Stromal cell of bone marrow (primary cell): ENCODE results near the gene ZCCHC14.
"Not testable (repeated sequence)": the region's sequence is repeated elsewhere in the genome, so short reads cannot be mapped to it uniquely, and the experiment has no call there.

Experiments
- DNase-seq: peaks from one replicate; pipeline ENCODE4 v3.0.0-alpha.2; 2012; ENCODE audit warnings: low read depth

Gene ZCCHC14

DNA sequence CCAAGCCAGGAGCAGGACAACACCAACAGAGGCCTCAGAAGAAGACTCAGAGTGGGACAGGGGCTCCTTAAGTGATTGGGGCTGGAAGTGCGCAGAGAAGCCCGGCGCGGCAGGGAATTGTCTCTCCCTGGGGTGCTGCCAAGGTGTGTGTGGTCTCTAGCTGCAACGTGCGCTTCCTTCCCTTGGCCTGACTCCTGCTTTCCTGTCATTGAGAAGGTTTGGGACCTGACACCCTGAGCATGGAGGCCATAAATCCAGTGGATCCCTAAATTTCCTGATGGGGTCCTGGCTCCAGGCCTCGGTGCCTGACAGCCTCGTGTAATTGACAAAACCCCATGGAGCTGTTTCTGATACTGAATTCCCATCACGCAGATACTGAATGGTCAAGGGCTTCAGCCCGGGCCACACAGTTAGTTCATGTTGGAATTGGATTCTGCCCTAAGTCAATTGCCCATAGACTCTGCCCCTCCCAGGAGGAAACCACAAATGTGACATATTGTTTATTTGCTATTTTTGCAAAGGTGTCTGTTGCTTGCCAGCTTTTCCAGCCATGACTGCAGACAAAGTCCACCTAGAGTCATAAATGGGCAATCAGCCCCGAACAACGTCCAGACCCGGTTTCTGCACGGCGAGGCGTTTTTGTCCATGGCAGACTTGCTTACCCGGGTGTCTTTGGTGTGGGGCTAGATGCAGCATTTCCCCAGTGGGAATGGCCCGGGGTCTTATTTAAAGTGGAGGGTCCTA is 4.4 kb upstream of the ZCCHC14 start:
- DNase-seq, result not testable (repeated sequence)

DNA sequence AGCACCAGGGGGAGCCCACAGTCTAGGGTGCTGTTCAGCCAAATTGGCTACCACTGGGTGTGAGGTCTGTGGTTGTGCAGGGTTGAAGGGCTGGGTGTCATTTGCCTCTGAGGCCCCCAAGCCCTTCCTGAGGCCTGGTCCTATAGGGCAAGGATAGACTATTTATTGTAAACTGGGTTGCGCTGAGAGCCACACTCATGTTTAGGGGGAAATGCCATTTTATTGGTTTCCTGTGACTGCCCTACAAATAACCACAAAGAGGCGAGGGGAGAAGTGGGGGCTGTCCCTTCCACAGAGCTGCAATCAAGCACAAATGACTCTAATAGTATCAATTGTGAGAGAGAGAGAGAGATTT is 3.6 kb upstream of the ZCCHC14 start:
- DNase-seq, result no peak

DNA sequence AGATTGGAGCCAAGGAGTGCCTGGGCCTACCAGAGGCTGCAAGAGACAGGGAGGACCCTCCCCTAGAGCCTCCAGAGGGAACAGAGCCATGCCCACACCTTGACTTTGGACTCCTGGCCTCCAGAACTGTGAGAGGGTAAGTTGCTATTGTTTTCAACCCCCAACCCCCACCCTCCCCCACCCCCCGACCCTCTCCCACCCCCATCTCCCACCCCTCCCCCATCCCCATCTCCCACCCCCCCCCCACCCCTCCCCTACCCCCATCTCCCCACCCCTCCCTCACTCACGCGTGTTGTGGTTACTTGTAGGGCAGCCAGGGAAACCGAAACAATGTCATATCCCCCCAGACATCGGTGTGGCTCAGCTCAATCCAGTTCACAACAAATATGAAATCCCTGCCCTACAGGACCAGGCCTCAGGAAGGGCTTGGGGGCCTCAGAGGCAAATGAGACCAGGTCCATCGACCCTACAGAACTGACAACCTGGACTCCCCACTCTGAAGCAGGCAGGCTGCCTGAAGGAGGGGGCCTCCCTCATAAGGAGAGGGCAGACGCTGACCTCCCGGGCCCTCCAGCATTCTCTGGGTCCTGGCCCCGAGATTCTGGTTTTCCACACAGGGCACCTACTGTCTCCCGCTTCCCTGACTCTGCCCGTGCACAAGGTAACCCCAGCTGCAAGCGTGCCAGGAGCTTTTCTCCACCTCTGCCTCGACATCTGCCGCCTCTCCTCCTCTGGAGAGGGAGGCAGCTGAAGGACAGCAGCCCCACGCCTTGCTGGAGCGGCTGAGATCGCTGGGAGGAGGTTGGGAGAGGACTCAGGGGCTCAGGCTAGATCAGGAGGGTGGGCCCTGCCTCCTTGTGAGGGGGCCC is 3.0 kb upstream of the ZCCHC14 start:
- no peak for DNase-seq

DNA sequence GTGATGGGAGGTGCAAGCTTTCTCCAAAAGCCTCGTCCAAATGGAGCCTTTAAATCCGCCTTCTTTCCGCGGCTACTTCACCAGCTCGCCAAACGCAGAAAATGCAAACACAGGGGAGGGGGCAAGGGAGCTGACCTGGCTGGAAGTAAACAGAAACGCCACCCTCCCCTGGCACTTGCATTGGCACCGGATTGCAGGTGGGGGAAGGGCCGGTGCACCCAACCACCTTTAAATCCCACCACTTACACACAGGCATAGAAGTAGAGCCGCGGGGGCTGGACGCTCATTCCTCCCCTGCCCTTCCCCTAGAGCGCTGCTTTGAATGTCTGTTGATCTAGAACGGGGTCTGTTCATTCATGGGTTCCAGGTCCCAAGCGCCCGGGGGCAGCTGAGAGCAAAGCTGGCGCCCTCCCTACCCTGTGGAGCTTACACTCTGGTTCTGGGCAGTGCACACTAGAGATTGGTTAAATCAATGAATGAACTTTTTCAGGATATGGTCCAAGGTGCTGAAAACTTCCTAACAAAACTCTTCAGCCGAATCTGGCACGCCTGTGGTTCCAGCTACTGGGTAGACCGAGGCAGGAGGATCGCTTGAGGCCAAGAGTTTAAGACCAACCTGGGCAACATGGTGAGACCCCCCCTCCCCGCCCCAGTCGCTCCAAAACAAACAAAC is 920 bp upstream of the ZCCHC14 start:
- DNase-seq, result no peak

DNA sequence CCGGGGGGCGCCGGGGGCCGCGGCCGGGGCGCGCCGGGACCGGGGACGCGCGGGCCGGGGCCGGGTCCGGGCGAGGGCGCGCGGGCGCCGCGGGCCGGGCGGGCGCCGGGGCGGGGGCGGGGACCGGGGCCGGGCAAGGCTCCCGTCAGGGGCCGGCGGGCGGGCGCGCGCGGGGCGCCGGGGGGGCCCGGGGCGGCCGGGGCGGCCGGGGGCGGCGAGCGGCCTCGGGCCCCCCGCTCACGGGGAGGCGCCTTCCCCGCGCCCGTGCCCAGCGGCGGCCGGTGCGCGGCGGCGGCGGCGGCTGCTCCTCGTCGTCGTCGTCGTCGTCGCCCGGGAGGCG is 563 bp downstream of the ZCCHC14 start:
- no peak for DNase-seq

DNA sequence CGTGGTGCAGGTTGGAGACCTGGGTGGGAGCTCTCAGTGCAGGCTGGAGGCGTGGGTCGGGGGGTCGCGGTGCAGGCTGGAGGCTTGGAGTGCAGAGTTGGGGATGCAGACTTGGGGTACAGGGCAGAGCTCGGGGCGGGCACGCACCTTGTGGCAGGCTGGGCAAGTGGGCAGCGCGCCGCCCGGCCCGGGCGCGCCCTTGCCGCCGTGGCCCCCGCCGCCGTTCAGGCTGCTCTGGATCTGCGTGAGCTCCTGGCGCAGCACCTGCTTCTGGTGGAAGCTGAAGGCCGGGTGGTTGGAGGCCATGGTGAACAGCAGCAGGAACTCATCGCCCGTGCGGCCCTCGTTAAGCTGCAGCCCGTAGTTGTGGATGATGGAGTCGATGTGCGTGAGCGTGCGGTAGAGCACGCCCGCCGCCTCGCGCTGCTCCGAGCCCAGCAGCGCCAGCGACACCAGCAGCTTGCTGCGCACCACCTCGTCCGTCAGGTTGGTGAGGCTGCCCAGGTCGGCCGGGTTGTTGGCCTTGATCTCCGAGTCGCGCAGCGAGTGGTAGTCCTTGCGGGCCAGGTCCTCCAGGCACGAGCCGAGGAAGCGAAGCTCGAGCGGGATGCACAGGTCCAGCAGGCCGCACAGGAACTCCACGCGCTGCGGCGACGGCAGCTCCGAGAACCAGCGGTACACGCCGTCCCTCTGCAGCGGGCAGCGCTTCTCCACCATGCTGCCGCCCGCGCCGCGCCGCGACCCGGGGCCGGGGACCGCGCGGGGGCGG is 1.1 kb downstream of the ZCCHC14 start:
- no peak for DNase-seq

DNA sequence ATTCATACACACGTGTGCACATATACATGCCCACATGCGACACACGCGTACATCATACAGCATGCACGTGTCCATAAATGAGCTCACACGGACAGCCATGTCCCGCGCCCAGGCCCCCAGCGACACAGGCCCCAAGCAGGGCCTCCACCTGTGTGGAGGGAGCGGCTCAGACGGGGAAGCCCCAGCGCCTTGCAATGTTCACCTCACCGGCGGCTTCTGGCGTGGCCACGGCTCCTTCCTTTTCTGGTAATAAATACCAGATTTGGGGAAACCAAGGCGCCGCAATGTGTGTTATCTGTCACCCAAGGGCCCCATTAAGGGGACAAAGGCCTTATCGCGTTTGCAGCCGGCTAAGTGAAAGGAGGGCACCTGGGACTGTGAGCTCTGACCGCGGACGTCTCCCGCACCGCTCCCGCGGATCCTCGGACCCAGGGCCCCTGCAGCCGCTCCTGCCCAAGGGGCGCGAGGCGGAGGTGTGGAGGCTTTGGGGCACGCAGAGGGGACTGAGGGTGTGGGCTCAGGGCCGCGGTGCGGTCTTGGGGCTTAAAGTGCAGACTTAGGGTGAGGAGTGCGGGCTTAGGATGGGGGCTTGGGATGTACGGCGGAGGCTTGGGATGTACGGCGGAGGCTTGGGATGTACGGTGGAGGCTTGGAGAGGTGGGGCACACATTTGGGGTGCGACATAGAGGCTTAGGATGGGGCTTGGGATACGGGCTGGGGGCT is 1.9 kb downstream of the ZCCHC14 start:
- not testable (repeated sequence) for DNase-seq

DNA sequence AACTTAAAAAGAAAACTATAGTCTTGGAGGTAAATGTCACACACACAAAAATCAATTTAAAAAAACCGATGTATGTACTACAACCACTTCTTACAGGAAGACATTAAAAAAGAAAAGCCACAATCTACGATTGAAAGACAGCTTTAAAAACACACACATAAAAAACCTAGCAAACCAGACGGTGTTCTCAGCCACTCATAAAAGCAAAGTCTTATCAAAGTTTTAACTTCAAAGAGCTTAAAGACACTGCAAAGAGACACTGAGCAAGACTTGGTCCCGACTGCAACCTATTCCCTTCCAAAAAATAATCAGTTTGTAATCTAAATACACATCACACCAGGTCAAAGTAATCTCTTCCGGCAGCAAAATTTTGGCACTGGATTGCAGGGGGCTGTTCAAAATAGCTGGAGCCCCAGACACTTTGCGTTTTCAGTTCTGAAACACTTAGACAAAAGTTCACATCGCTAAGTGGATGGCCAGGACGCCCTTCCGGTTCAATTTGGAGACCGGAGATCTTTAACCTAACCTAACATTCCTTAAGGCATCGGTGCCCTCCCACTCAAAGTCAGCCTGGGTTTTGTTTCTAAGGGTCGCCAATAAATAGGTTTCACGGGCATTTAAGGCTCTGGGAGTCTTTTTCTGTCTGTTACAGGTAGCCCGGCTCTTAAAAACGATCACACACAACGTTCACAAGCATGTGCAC is 2.6 kb downstream of the ZCCHC14 start:
- no peak for DNase-seq

DNA sequence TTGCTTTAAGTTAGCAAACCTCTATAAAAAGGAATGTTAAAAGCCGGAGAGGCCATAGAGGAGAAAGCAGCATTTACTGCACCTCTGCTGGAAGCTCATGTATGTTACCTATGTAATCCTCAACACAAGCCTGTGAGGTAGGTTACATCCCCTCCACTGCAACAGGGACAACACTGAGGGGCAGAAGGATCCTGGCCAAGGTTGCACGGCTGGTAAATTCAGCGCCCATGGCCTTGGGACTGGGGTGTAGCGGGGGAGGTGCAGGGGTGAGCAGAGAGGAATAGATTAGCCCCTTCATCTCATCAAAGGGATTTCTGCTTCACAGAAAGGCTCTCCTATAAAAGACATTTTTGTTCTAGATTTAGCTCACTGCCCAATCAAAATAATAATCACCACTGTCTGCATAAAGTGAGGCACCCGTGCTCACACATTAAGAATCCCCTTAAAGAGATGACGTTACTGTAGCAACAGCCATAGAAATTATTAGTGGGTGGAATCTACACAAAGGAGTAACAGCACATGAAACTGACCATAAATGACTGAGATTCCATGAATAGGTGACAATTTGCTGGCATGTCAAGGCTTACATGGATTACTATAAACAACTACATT is 3.3 kb downstream of the ZCCHC14 start:
- no peak for DNase-seq

DNA sequence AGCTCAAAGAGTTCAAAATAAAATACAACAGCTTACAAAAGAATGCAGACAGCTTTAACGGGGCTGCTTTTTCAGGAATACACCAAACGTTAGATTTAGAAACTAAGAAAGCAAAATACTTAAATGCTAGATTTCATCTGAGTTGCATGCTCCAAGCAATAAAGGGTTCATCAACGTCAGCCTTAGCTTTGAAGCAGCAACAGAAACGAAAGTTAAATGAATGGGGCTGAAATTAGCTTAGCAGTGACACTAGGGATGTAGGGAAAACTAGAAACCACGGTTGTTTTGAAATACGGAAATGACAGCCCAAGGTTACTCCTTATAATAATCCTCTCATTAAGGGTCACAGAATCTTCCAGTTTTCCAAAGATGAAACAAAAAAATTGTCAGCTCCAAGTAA is 3.9 kb downstream of the ZCCHC14 start:
- DNase-seq, result not testable (repeated sequence)

DNA sequence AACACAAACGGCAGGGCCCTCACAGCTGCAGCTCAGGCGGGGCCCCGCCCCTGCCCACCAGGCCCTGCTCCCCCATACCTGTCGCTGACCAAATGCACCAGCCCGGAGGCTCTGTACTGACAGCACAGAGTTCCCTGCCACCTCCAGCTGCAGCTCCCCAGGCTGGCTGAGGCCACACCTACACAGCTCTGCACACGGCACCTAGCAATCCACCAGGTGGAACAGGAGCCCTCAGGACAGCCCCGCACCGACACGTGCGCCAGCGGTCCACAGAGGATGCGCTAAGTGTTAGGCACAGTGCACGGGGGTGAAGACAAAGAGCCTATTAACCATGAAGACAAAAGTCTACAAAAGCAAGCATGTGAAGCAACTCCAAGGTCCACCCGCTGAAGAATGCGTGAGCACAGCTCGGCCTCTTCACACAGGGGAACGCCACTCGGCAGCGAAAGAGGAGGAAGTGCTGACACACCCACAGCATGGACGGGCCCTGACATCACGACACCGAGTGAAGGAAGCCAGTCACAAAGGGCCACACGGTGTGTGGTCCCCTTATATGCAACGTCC is 5.4 kb downstream of the ZCCHC14 start:
- no peak for DNase-seq

DNA sequence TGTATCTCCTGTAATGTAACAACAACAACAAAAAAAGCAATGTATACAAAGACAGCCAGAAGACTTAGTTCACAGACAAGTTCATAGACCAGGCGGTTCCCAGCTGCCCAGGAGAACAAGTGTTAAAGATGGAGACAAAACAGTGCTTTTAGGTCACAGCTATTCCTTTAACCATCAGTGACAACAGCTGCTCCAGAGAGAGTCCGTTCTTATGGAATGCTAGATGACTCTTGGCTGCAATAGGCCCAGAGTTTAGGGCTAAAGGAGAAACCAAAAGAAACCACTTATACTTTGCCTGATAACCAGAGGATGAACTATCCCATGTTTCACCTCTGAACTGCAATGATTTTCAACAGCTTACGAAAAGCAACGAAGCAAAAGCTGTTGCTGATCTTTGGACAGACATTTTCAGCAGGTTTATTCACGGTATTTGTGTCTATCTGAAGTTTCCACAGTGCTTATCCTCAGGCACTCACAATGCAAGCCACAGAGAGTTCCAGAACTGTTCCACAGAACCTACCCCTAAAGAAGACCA is 6.0 kb downstream of the ZCCHC14 start:
- DNase-seq, result no peak

DNA sequence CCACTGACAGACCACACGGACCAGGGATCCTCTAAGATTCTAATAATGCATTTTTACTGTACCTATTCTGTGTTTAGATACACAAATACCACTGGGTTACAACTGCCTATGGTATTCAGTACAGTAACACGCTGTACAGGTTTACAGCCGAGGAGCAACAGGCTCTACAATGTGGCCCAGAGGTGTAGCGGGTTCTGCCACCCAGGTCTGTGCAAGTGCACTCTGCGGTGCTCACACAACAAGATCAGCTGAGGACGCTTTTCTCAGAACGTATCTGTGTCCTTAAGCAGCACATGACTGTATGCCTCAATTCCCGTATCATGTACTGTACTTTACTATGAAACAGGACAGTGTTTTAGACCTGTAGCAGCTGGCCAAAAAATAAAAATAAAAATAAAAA is 6.5 kb downstream of the ZCCHC14 start:
- DNase-seq, result no peak

DNA sequence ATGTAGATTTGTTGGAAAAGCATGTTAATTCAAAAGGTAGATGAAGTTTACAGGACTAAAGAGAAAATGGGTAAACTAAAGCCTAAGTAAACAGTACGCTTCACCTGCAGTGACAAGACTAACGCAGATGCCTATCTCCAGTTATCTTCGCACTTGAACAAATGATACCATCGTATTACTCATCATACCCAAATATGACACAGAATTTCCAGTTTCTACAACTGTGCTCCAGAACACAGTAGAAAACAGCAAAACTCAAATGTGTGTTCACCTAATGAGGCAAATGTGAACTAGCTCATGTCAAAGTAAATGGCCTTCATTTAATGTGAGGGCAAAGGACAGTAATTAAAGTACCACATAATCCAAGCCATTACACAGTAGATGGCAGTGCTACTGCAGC is 7.0 kb downstream of the ZCCHC14 start:
- DNase-seq, result not testable (repeated sequence)

DNA sequence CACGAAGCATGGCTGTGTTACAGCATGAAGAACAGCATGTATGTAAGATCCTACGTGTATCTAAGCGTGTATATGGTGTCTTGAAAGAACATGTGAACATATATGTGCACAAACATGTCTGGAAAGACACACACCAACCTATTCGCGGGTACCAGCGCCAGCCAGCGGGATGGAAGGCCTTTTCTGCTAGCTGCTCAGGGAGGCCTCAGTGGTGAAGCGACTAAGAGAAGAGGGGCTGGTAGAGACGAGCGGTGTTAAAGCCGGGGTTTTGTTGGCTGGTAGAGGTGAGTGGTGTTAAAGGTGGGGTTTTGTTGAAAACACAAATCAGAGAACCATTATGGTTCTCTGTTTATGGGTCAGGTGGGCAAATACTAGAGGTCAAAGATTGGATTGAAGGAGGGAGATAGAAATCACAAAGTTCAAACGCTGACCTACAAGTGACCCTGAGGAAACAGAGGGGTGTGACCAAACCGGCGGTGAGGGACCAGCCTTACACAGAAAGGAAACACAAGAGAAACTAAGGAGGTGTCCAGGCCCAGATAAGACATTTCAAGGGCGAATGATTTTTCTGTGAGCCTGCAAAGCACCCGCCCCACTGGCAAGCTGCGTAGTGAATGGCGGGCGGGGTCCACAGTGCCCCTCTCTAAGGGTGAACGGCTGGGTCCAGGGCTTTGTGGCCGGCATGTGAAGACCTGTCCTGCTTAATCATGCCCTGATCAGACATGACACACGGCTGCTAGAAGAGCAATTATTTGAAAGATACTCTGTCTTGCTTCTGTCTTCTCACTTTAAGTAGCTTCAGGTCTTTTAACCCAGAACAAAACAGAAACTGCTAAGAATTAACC is 8.1 kb downstream of the ZCCHC14 start:
- DNase-seq, result no peak

DNA sequence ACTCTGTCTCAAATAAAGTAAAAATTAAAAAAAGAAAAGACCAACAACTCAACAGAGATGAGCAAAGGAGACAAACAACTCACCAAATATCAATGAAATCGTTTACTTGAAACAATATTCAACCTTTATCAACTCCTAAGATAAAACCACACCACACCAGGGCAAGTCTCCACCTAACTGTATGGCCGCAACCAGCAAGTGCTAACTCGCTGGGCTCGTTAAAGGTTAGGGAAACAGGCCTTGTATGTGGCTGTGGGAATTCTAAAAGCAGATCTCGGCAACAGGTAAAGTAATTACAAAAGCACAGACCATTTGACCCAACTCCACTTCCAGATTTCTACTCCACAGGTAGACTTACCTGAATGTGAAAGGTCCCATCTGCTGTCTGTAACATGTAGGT is 9.3 kb downstream of the ZCCHC14 start:
- no peak for DNase-seq

DNA sequence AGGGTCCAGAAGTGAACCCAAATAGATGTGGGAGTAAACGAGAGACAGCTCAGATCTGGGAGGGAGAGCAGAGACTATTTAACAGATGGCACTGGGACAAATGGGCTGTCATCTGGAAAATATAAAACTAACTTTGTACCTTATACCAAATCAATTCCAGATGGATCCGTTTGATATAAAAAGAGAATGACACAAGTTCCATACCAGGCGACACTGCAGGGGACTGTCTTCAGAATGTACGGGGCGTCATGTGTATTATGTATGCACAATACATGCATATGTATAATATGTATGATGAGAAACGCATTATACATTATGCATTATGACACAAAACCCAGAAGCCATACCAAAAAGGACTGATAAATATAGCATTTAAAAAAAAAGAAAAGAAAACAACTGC is 10.2 kb downstream of the ZCCHC14 start:
- not testable (repeated sequence) for DNase-seq

DNA sequence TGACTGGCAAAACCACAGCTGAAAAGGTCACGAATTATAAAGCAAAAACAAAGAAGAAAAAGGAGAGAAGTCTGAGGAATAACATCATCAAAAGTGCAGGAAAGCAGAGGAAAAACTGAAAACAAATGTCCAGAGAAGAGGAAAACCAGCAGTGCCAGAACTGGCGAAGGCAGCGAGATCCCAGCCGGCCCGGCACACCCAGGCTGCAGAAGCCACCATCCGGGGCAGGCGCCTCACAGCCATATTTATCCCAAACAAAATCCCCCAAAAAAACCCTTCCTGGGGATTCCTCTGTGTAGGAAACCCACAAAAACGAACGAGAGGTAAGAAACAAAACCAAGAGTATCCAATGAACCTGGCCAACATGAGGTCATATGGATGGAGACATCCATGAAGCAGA is 10.6 kb downstream of the ZCCHC14 start:
- no peak for DNase-seq

DNA sequence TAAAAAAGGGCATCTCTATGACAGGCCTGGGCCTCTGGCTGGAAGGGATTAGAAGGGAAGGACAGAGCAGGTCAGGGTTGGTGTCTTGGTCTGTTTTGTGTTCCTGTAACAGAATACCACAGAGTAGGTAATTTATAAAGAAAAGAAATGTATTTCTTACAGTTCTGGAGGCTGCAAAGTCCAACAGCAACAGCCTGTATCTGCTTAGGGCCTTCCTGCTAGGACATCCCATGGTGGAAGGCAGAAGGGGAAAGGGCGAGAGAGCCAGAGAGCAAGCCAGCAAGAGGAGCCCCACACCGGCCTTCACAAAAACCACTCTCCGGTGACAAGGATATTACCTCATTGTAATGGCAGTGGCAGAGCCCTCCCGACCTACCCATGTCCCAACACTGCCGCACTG is 11.1 kb downstream of the ZCCHC14 start:
- not testable (repeated sequence) for DNase-seq
